ENCODE results near the gene ELOVL5.

DNA sequence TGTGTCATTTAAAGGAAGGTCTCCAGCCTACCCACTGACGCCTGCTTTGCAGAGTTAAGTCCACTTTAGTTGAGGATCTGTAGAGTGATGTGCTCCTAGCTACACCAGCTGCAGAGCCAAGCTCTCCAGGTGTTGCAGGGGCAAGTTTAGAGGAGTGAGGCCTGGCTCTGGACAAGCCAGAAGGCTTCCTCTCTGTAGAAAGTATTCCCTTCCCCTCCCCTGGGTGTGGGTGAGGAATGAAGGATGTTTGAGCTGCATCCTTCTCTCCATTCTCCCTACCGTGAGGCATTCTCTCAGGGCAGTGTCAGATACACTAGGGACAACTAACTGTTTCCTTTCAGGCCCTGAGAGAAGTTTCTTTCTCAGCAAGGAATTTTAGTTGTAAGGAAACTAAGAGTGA lies 66.5 kb downstream of the ELOVL5 start:
- TF ChIP-seq HNF4A (conservative IDR thresholded peaks at IDR 0.05) (no peak), JUND (IDR thresholded peaks at IDR 0.05) (no peak), YY1 (IDR thresholded peaks at IDR 0.05) (no peak)
- TF ChIP-seq, protein P1, sequence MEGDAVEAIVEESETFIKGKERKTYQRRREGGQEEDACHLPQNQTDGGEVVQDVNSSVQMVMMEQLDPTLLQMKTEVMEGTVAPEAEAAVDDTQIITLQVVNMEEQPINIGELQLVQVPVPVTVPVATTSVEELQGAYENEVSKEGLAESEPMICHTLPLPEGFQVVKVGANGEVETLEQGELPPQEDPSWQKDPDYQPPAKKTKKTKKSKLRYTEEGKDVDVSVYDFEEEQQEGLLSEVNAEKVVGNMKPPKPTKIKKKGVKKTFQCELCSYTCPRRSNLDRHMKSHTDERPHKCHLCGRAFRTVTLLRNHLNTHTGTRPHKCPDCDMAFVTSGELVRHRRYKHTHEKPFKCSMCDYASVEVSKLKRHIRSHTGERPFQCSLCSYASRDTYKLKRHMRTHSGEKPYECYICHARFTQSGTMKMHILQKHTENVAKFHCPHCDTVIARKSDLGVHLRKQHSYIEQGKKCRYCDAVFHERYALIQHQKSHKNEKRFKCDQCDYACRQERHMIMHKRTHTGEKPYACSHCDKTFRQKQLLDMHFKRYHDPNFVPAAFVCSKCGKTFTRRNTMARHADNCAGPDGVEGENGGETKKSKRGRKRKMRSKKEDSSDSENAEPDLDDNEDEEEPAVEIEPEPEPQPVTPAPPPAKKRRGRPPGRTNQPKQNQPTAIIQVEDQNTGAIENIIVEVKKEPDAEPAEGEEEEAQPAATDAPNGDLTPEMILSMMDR (IDR thresholded peaks at IDR 0.05; ENCODE audit: low read depth, low read length, missing input control) = no peak
